Liver (tissue), 9 donors: ENCODE data around the gene ARHGEF39. TPM values are rescaled to one million over a fixed set of nuclear protein-coding genes. Genes with fewer than 3 reads are reported as not detected.
"Not testable (repeated sequence)": the region's sequence is repeated elsewhere in the genome, so short reads cannot be mapped to it uniquely, and the experiment has no call there.

ENCODE experiments used
- DNase-seq: peaks from one replicate; pipeline ENCODE4 v3.0.0-alpha.2; 2017; ENCODE audit warnings: low spot score
- H3K27ac ChIP-seq, 2 donors: one replicate each; pipeline ENCODE4 v1.7.0; 2013; ENCODE audit warnings: inconsistent platforms in 2 of 2, low read length in 2 of 2, control low read depth in 1 of 2, low read depth in 1 of 2, mild to moderate bottlenecking in 1 of 2
- H3K27me3 ChIP-seq, 4 donors: one replicate each; pipeline versions ENCODE4 v1.6.1 to v1.7.0; 2013; ENCODE audit warnings: low read length in 3 of 4, inconsistent platforms in 1 of 4, mild to moderate bottlenecking in 1 of 4, moderate library complexity in 1 of 4; ENCODE audit not compliant: control insufficient read depth in 4 of 4, insufficient read depth in 4 of 4
- H3K36me3 ChIP-seq, 4 donors: one replicate each; pipeline versions ENCODE4 v1.6.1 to v1.7.0; 2013; ENCODE audit warnings: low read length in 3 of 4, mild to moderate bottlenecking in 3 of 4, low read depth in 1 of 4, moderate library complexity in 1 of 4; ENCODE audit not compliant: control insufficient read depth in 4 of 4, insufficient read depth in 3 of 4
- H3K4me1 ChIP-seq, 4 donors: one replicate each; pipeline versions ENCODE4 v1.6.1 to v1.7.0; 2013; ENCODE audit warnings: low read length in 3 of 4, mild to moderate bottlenecking in 3 of 4, moderate library complexity in 1 of 4; ENCODE audit not compliant: control insufficient read depth in 4 of 4, insufficient read depth in 4 of 4
- H3K4me3 ChIP-seq, 3 donors: one replicate each; pipeline versions ENCODE4 v1.6.1 to v1.7.0; 2013; ENCODE audit warnings: low read length in 3 of 3, control low read depth in 1 of 3, low read depth in 1 of 3, mild to moderate bottlenecking in 1 of 3
- H3K9ac ChIP-seq, 2 donors: one replicate each; pipeline ENCODE4 v1.7.0; 2013; ENCODE audit warnings: low read length in 2 of 2, mild to moderate bottlenecking in 2 of 2, moderate library complexity in 2 of 2, control low read depth in 1 of 2, low read depth in 1 of 2
- H3K9me3 ChIP-seq, 4 donors: one replicate each; pipeline versions ENCODE4 v1.6.1 to v1.7.0; 2013; ENCODE audit warnings: low read length in 3 of 4; ENCODE audit not compliant: control insufficient read depth in 4 of 4
- ATF3 ChIP-seq: IDR thresholded peaks from 2 replicates; pipeline ENCODE4 v1.6.1; 2016; ENCODE audit warnings: antibody characterized with exemption
- FOXA1 ChIP-seq: IDR thresholded peaks from 2 replicates; pipeline ENCODE4 v1.6.1; 2016; ENCODE audit warnings: antibody characterized with exemption
- FOXA2 ChIP-seq: IDR thresholded peaks from 2 replicates; pipeline ENCODE4 v1.6.1; 2016; ENCODE audit warnings: antibody characterized with exemption
- HNF4G ChIP-seq: IDR thresholded peaks from 2 replicates; pipeline ENCODE4 v1.6.1; 2016; ENCODE audit warnings: antibody characterized with exemption
- JUND ChIP-seq, 2 donors: IDR thresholded peaks; 2 replicates each; pipeline ENCODE4 v1.6.1; 2016; ENCODE audit warnings: antibody characterized with exemption in 2 of 2
- RAD21 ChIP-seq, 2 donors: IDR thresholded peaks; 2 replicates each; pipeline ENCODE4 v1.6.1; 2016; ENCODE audit warnings: antibody characterized with exemption in 2 of 2, mild to moderate bottlenecking in 2 of 2
- RXRA ChIP-seq, 2 donors: IDR thresholded peaks; 2 replicates each; pipeline ENCODE4 v1.6.1; 2017 to 2018; ENCODE audit warnings: antibody characterized with exemption in 2 of 2, mild to moderate bottlenecking in 1 of 2
- SP1 ChIP-seq: IDR thresholded peaks from 2 replicates; pipeline ENCODE4 v1.6.1; 2018; ENCODE audit warnings: antibody characterized with exemption, mild to moderate bottlenecking
- TAF1 ChIP-seq: conservative IDR thresholded peaks from 2 replicates; pipeline ENCODE4 v1.6.1; 2016; ENCODE audit warnings: antibody characterized with exemption, mild to moderate bottlenecking
- YY1 ChIP-seq: IDR thresholded peaks from 2 replicates; pipeline ENCODE4 v1.6.1; 2016; ENCODE audit warnings: antibody characterized with exemption, mild to moderate bottlenecking
- WGBS: extraction: QIAGEN DNeasy Blood & Tissue Kit; methylation state at CpG from one replicate; pipeline ENCODE4 v1.1.7; 2013; 5-methylcytosine and 5-hydroxymethylcytosine counted together
- polyA plus RNA-seq, 2 donors: library from polyadenylated mRNA; stranded (reverse) in 1 of 2; unstranded in 1 of 2; fragments of 200-250 nt in 1 of 2; fragments of >200 nt in 1 of 2; fragmentation: Nextera tagmentation in 1 of 2; extraction: Ambion mirVana in 1 of 2; gene quantifications; one replicate each; pipeline versions ENCODE4 v1.2.1 to v1.2.3, GENCODE V29; 2013 to 2015
- total RNA-seq, 2 donors: library from RNA; depleted of rRNA; stranded (reverse); fragments of >200 nt; gene quantifications; one replicate each; pipeline ENCODE4 v1.2.3, GENCODE V29; 2014
- TF ChIP-seq, protein P1 (sequence below): fragments of 150-350 bp; IDR thresholded peaks from 2 replicates; pipeline ENCODE4 v1.5.1; 2017; ENCODE audit warnings: improper control_type of control experiment, low read depth, low read length; ENCODE audit not compliant: missing input control
- TF ChIP-seq, protein P2 (sequence below): IDR thresholded peaks from 2 replicates; pipeline ENCODE4 v1.6.1; 2016; ENCODE audit warnings: antibody characterized with exemption, mild to moderate bottlenecking
- donor health status: healthy.
- donor health status: healthy.
- donor health status: healthy.
- donor health status: healthy.
- donor health status: healthy.

The ARHGEF39 gene
- total and polyA plus RNA-seq, 4 donors: under 0.01 to 7.4 (median 0.74) TPM

DNA sequence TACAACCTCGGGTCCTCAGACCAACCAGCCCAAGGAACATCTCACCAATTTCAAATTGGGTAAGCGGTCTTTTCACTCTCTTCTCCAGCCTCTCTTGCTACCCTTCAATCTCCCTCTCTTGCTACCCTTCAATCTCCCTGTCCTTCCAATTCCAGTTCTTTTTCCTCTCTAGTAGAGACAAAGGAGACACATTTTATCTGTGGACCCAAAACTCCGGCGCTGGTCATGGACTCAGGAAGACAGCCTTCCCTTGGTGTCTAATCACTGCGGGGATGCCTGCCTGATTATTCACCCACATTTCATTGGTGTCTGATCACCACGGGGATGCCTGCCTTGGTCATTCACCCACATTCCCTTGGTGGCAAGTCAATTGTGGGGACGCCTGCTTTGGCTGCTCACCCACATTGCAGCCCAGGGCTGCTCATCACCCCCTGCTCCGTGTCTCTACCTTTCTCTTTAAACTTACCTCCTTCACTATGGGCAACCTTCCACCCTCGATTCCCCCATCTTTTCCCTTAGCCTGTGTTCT, 27.5 kb downstream of the ARHGEF39 start:
- not testable (repeated sequence) for H3K27me3 ChIP-seq, DNase-seq, H3K4me3 ChIP-seq, H3K36me3 ChIP-seq, H3K4me1 ChIP-seq, H3K9me3 ChIP-seq, H3K27ac ChIP-seq, H3K9ac ChIP-seq
- WGBS: 95% methylated on average over 9 of the region's 9 CpGs

DNA sequence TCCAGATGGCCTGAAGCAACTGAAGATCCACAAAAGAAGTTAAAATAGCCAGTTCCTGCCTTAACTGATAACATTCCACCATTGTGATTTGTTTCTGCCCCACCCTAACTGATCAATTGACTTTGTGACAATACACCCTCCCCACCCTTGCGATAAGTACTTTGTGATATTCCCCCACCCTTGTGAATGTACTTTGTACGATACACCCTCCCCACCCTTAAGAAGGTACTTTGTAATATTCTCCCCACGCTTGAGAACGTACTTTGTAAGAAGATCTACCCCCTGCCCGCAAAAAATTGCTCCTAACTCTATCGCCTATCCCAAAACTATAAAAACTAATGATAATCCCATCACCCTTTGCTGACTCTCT, 28.1 kb downstream of the ARHGEF39 start:
- not testable (repeated sequence) for DNase-seq, H3K4me1 ChIP-seq, H3K9me3 ChIP-seq, H3K9ac ChIP-seq, H3K36me3 ChIP-seq, H3K27me3 ChIP-seq, H3K4me3 ChIP-seq
- H3K27ac ChIP-seq: peak overlapping the region in 1 of 2 donors; percentile 28
- WGBS: 98% methylated on average over 6 of the region's 6 CpGs

GRCh38 chr9:35636135-35636876, 28.7 kb downstream of the ARHGEF39 start:
- 82% methylated on average over 9 of the region's 9 CpGs for WGBS
- Histone ChIP-seq H3K36me3 (no peaks in the 10 kb centered on the region), H3K9me3 (no peaks in the 10 kb centered on the region), H3K9ac (no peak overlapping the region), H3K27me3 (no peaks in the 10 kb centered on the region), H3K27ac (peak overlapping the region in 1 of 2 donors; percentile 35), H3K4me3 (no peak overlapping the region), H3K4me1 (no peaks in the 10 kb centered on the region)
- DNase-seq: no peak
- no peak for TF ChIP-seq FOXA2
- TF ChIP-seq HNF4G: no peak
- TF ChIP-seq YY1: no peak
- TF ChIP-seq, protein P1, sequence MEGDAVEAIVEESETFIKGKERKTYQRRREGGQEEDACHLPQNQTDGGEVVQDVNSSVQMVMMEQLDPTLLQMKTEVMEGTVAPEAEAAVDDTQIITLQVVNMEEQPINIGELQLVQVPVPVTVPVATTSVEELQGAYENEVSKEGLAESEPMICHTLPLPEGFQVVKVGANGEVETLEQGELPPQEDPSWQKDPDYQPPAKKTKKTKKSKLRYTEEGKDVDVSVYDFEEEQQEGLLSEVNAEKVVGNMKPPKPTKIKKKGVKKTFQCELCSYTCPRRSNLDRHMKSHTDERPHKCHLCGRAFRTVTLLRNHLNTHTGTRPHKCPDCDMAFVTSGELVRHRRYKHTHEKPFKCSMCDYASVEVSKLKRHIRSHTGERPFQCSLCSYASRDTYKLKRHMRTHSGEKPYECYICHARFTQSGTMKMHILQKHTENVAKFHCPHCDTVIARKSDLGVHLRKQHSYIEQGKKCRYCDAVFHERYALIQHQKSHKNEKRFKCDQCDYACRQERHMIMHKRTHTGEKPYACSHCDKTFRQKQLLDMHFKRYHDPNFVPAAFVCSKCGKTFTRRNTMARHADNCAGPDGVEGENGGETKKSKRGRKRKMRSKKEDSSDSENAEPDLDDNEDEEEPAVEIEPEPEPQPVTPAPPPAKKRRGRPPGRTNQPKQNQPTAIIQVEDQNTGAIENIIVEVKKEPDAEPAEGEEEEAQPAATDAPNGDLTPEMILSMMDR: no peak
- no peak for TF ChIP-seq ATF3
- TF ChIP-seq SP1: no peak
- no peak for TF ChIP-seq JUND (IDR thresholded peaks at IDR 0.05)
- TF ChIP-seq FOXA1: no peak
- no peak for TF ChIP-seq RAD21 (IDR thresholded peaks at IDR 0.05)
- TF ChIP-seq, protein P2, sequence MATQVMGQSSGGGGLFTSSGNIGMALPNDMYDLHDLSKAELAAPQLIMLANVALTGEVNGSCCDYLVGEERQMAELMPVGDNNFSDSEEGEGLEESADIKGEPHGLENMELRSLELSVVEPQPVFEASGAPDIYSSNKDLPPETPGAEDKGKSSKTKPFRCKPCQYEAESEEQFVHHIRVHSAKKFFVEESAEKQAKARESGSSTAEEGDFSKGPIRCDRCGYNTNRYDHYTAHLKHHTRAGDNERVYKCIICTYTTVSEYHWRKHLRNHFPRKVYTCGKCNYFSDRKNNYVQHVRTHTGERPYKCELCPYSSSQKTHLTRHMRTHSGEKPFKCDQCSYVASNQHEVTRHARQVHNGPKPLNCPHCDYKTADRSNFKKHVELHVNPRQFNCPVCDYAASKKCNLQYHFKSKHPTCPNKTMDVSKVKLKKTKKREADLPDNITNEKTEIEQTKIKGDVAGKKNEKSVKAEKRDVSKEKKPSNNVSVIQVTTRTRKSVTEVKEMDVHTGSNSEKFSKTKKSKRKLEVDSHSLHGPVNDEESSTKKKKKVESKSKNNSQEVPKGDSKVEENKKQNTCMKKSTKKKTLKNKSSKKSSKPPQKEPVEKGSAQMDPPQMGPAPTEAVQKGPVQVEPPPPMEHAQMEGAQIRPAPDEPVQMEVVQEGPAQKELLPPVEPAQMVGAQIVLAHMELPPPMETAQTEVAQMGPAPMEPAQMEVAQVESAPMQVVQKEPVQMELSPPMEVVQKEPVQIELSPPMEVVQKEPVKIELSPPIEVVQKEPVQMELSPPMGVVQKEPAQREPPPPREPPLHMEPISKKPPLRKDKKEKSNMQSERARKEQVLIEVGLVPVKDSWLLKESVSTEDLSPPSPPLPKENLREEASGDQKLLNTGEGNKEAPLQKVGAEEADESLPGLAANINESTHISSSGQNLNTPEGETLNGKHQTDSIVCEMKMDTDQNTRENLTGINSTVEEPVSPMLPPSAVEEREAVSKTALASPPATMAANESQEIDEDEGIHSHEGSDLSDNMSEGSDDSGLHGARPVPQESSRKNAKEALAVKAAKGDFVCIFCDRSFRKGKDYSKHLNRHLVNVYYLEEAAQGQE: no peak
- TF ChIP-seq RXRA (IDR thresholded peaks at IDR 0.05): no peak
- TF ChIP-seq TAF1: no peak
